Esophagus (tissue), 2 donors: ENCODE data around the gene RNFT1. TPM values are rescaled to one million over a fixed set of nuclear protein-coding genes. Genes with fewer than 3 reads are reported as not detected.
A peak's percentile ranks its signal among the peaks of the same experiment; 100 is the strongest.
"Not testable (repeated sequence)": the region's sequence is repeated elsewhere in the genome, so short reads cannot be mapped to it uniquely, and the experiment has no call there.

Experiments used
- H3K27ac ChIP-seq, 2 donors: one replicate each; pipeline ENCODE4 v1.5.1; 2013; ENCODE audit warnings: low read depth in 2 of 2, mild to moderate bottlenecking in 2 of 2, inconsistent platforms in 1 of 2, low read length in 1 of 2, moderate library complexity in 1 of 2
- H3K27me3 ChIP-seq, 2 donors: one replicate each; pipeline ENCODE4 v1.6.1; 2013; ENCODE audit warnings: low read length in 2 of 2, control low read depth in 1 of 2, mild to moderate bottlenecking in 1 of 2; ENCODE audit not compliant: insufficient read depth in 2 of 2, control insufficient read depth in 1 of 2
- H3K36me3 ChIP-seq, 2 donors: one replicate each; pipeline ENCODE4 v1.6.1; 2013; ENCODE audit warnings: low read length in 1 of 2; ENCODE audit not compliant: control insufficient read depth in 2 of 2, insufficient read depth in 2 of 2
- H3K4me1 ChIP-seq, 2 donors: one replicate each; pipeline ENCODE4 v1.6.1; 2013; ENCODE audit warnings: low read length in 1 of 2; ENCODE audit not compliant: control insufficient read depth in 2 of 2, insufficient read depth in 2 of 2
- H3K4me3 ChIP-seq, 2 donors: one replicate each; pipeline ENCODE4 v1.5.1; 2013; ENCODE audit warnings: low read length in 2 of 2, mild to moderate bottlenecking in 2 of 2, low read depth in 1 of 2, moderate library complexity in 1 of 2
- H3K9me3 ChIP-seq, 2 donors: one replicate each; pipeline ENCODE4 v1.6.1; 2013; ENCODE audit warnings: mild to moderate bottlenecking in 2 of 2, low read depth in 1 of 2, low read length in 1 of 2, moderate library complexity in 1 of 2; ENCODE audit not compliant: control insufficient read depth in 2 of 2, insufficient read depth in 1 of 2
- WGBS, 2 donors: extraction: QIAGEN DNeasy Blood & Tissue Kit; methylation state at CpG; one replicate each; pipeline ENCODE4 v1.1.7; 2013; 5-methylcytosine and 5-hydroxymethylcytosine counted together
- polyA plus RNA-seq, 2 donors: library from polyadenylated mRNA; stranded (reverse); fragments of 200-250 nt; gene quantifications; one replicate each; pipeline ENCODE4 v1.2.3, GENCODE V29; 2013
- donor health status: healthy with polysubstance abuse.
- donor health status: Bipolar disorder and iron deficiency.

The RNFT1 gene
- polyA plus RNA-seq = 10 to 100 TPM in 1 of 2 donors, 1 to 10 TPM in 1; 9.8 to 10.3 TPM

DNA sequence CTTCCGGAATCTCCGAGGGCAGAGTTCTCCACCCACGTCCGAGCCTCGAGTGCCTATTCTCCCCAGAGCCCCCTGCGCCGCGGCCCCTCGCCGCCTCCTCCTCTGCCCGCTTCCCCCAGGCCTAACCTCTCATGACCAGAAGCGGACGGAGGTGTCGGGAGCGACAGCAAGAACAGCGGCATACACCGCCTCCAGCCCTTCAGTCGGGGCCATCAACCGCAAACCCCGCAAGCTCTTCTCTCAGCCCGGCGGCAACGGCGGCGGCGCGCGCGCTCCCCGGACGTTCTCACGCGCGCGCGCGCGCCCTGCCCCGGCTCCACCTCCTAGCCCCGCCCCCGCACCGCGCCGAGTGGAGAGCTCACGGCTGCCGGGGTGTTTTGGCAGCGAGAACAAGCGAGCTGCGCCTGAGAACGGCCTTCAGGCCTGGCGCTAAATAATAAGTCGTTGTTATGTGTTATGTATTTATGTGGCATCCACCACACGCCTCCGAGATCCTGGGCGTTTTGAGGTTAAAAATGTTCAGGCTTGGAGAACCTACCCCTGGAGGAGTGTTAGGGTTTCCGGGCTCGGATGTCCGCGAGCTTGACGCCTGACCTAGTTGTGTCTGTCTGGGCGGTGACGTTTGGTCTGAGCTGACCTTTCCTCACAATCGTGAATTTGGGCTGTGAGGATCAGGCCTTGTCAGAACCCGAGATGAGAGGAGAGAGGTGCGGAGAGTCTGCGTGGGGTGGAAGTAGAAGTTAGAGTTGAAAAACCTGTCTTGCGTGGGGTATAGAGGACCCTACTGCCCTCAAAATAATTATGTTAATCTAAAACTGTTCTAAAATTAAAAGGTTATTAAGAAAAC is at the start of gene RNFT1:
RNFT1 (minus strand) TSS at position 259 of the 847 bp plus-strand sequence; CDS start at position 182, 77 bp downstream.
- 2% methylated on average over 67 of the region's 67 CpGs for WGBS, 2 donors
- Histone ChIP-seq H3K27ac (peak within 1 kb of the TSS; percentile 90 to 99), H3K4me1 (no peaks in the 10 kb centered on the region), H3K4me3 (peak within 1 kb of the TSS; percentile 76 to 98), H3K27me3 (no peaks in the 10 kb centered on the region), H3K36me3 (peaks cover 0 to 3% of the 10 kb centered on the region in 2 donors), H3K9me3 (no peaks in the 10 kb centered on the region)

DNA sequence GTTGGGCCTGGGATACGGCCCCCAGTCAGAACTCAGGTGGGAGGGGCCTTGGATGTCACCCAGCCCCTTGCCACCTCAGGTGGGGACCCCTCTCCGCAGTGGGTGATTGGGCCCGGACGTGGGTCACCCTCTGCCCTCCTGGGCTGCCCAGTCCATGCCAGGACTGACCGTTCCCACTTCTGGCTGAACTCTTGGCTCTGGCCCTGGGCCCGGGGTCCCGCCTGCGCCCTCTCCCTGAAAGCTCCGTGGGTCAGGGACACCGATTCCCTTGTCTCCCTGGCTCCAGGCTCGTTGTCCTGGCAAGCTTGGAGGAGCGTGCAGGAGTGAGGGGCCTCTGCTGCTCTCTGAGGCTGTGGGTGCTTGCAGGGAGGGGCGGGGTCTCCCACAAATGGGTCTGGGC is 44.8 kb upstream of the RNFT1 start:
- H3K36me3 ChIP-seq, H3K4me1 ChIP-seq, H3K27me3 ChIP-seq, H3K4me3 ChIP-seq, H3K9me3 ChIP-seq, H3K27ac ChIP-seq: not testable (repeated sequence)
- 81 to 87% methylated on average over 3 to 6 of the region's 13 CpGs for WGBS, 2 donors

DNA sequence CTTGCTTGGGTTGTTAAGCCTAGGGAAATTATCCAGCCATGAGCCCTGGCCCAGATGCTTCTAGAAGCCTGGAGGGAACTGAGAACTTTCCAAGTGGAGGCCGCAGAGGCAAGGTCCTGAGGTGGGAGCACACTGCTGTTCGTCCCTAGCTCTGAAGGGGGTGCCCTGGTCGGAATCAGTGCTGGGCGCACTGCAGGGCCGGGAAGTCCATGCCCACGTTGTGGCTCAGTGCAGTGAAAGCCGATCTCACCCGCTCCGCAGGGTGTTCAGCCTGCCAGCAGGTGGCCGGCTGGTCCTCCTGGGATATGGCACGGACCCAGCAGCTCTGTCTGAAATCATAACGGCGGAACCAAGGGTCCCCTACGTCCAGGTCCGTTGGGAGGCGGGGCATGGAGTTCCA is 43.8 kb upstream of the RNFT1 start:
- WGBS, 2 donors = 60 to 69% methylated on average over 5 to 9 of the region's 16 CpGs
- not testable (repeated sequence) for H3K4me3 ChIP-seq, H3K27ac ChIP-seq, H3K4me1 ChIP-seq, H3K9me3 ChIP-seq, H3K36me3 ChIP-seq, H3K27me3 ChIP-seq

GRCh38 chr17:60006160-60006559 is 41.6 kb upstream of the RNFT1 start:
- no peak overlapping the region for H3K4me3 ChIP-seq
- H3K4me1 ChIP-seq = no peaks in the 10 kb centered on the region
- H3K27ac ChIP-seq = no peak overlapping the region
- no peaks in the 10 kb centered on the region for H3K36me3 ChIP-seq
- no peaks in the 10 kb centered on the region for H3K9me3 ChIP-seq
- WGBS, 2 donors = 89 to 92% methylated on average over 13 of the region's 13 CpGs
- H3K27me3 ChIP-seq = no peaks in the 10 kb centered on the region

DNA sequence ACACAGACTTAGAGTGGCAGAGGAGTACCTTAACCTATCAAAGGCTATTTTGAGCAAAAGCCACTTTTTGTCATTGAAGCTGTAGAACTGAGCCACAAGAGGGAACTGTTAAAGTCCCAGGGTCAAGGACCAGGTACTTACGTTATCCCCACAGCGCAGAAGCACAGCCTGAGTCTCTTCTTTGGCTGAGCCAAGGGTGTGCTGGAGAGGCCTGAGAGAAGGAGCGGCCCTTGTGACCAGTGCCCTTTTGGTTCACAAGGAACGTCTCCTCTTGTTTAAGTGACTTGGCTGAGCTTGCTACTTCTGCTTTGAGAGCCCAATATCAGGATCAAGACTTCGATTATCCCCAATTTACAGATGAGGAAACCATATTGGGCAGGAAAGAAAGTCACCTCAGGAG is 40.0 kb upstream of the RNFT1 start:
- not testable (repeated sequence) for H3K36me3 ChIP-seq, H3K4me1 ChIP-seq, H3K27me3 ChIP-seq, H3K4me3 ChIP-seq, H3K9me3 ChIP-seq, H3K27ac ChIP-seq
- 80 to 86% methylated on average over 5 of the region's 5 CpGs for WGBS, 2 donors

DNA sequence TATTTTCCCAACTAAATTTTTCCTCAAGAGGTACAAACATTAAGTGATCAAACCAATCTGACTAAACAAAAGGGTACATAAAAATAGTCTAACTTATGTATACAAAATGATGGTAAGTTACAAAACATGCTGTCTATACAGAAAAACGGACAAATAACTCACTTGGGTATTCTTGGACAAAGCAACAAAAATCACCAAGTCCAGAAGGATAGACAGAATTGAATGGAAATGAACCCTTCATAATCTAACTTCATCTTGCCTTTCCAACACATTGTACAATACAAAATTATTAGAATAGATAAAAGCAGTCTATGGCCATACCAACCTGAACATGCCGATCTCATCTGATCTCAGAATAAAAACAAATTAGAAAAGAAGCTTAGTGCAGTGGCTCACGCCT is 37.9 kb upstream of the RNFT1 start:
- H3K36me3 ChIP-seq, H3K4me1 ChIP-seq, H3K9me3 ChIP-seq, H3K27me3 ChIP-seq, H3K27ac ChIP-seq, H3K4me3 ChIP-seq: not testable (repeated sequence)
- WGBS, 2 donors = 87 to 88% methylated on average over 3 of the region's 3 CpGs

- 65 to 67% methylated on average over 2 of the region's 3 CpGs for WGBS, 2 donors
- H3K4me1 ChIP-seq, H3K4me3 ChIP-seq, H3K27ac ChIP-seq, H3K9me3 ChIP-seq, H3K36me3 ChIP-seq, H3K27me3 ChIP-seq: not testable (repeated sequence)
These were observed 32.1 kb upstream of the RNFT1 start for GRCh38 chr17:59996608-59997007.

- WGBS, 2 donors = 94% methylated on average over 4 to 6 of the region's 6 CpGs
- H3K27me3 ChIP-seq, H3K9me3 ChIP-seq, H3K36me3 ChIP-seq, H3K27ac ChIP-seq, H3K4me3 ChIP-seq, H3K4me1 ChIP-seq: not testable (repeated sequence)
These were observed 10.6 kb upstream of the RNFT1 start for GRCh38 chr17:59975166-59975565.

GRCh38 chr17:59973483-59973882 is 8.9 kb upstream of the RNFT1 start:
- H3K36me3 ChIP-seq, H3K27me3 ChIP-seq, H3K4me3 ChIP-seq, H3K27ac ChIP-seq, H3K9me3 ChIP-seq, H3K4me1 ChIP-seq: not testable (repeated sequence)
- WGBS, 2 donors = 90 to 93% methylated on average over 8 of the region's 8 CpGs

DNA sequence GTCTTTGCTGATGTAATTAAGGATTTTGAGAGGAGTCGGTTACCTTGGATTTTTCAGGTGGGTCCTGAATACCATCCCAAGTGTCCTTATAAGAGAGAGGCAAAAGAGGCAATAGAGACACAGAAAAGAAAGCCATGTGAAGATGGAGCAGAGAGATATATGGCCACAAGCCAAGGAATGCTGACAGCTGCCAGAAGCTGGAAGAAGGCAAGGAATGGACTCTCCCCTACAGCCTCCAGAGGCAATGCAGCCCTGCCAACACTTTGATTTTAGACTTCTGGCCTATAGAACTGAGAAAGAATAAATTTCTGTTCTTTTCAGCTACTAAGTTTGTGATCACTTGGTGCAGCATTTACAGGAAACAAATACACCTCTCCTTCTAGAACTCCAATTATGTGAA is 8.2 kb upstream of the RNFT1 start:
- Histone ChIP-seq H3K9me3 (no peaks in the 10 kb centered on the region), H3K4me3 (no peak overlapping the region), H3K27me3 (no peaks in the 10 kb centered on the region), H3K27ac (no peak overlapping the region), H3K4me1 (no peaks in the 10 kb centered on the region), H3K36me3 (no peaks in the 10 kb centered on the region)
- 98 to 100% methylated on average over 1 of the region's 1 CpG for WGBS, 2 donors
